Stimulated activated naive CD8-positive, alpha-beta T cell treated with anti-CD3 and anti-CD28 coated beads, Interleukin-15, Interleukin-2, amounts not matched to agents 100 U/mL and 50 U/mL, for 24 hours (primary cell): ENCODE results near the gene DCAF7.

Experiments used
- ATAC-seq: fragments of 150-1000 bp; cut with Tn5 transposase; one replicate; pipeline ENCODE4 v1.10.0; 2021
- DNase-seq: peaks from one replicate; pipeline ENCODE4 v3.0.0; 2021

Gene DCAF7

GRCh38 chr17:63544467-63545301 is 5.6 kb upstream of the DCAF7 start:
- DNase-seq (no peak), ATAC-seq (no peak)

DNA sequence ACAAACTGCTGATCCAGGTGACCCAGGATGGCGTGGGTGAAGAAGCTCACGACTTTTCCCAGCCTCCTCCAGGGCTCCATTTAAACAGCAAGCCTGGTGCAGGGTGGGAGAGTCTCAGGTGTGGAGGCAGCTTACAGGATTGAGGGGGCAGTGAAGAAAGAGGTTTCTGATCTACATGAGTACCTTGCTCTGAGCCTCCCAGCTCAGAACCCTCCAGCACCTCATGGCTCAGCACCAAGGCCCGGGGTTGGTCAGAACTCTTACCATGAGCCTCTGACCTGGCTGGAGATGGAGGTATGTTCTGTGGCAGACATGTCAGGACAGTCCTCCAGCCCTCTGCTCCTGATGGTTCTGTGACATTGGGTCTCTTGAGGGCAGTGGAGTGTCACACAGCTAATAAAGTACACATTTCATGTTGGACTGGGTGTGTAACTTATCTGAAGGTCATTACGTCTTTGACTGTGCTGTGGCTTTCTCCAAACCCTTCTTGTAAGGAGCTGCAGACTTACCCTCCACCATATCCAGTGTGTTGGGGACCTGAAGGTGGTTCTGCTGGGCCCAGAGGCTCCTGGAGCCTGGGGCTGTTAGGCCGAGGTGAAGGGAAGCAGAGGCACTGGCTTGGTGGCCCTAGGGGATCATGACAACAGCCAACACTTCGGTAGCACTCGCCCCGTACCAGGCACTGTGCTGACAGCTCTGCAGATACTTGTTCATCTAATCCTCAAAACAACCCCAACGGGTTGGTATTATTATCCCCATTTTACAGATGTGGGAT is 3.8 kb upstream of the DCAF7 start:
- DNase-seq: no peak
- ATAC-seq: no peak

DNA sequence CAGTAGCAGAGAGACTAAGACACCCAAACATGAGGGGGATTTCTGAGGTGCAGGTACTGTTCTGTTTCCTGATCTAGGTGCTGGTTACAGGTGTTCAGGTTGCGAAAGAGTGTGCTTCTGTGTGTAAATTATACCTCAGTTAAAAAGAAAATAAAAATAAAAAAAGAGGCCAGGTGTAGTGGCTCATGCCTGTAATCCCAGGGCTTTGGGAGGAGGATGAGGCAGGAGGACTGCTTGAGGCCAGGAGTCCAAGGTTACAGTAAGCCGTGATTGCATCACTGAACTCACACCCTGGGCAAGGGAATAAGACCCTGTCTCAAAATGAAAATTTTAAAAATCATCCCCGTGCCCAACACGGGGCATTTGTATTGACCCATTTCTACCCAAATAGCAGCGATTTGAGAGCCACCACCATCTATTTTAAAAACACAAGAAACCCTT is 3.2 kb upstream of the DCAF7 start:
- no peak for ATAC-seq
- DNase-seq: no peak

GRCh38 chr17:63549289-63549945 is 860 bp upstream of the DCAF7 start:
- no peak for DNase-seq
- ATAC-seq: peak; percentile 37

GRCh38 chr17:63550817-63551639 is 751 bp downstream of the DCAF7 start:
- DNase-seq: peak; percentile 45
- no peak for ATAC-seq

GRCh38 chr17:63552211-63552610 is 1.9 kb downstream of the DCAF7 start:
- ATAC-seq: no peak
- DNase-seq: no peak

GRCh38 chr17:63555500-63556156 is 5.4 kb downstream of the DCAF7 start:
- DNase-seq (no peak), ATAC-seq (no peak)

DNA sequence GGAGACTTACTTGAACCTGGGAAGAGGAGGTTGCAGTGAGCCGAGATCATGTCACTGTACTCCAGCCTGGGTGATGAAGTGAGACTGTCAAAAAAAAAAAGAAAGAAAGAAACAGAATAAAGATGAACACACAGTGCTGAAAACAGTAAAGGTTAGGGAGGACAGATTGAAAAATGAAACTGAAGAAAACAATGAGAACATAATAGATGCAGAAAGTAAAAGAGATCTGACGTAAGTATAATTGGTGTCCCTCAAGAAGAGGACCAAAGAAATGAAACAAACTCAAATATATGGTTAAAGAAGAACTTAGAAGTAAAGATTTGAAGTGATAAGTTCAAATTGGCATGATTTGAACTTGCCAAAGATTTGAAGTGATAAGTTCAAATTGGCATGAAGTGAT is 7.1 kb downstream of the DCAF7 start:
- no peak for ATAC-seq
- no peak for DNase-seq

GRCh38 chr17:63558441-63558840 is 8.2 kb downstream of the DCAF7 start:
- ATAC-seq: no peak

DNA sequence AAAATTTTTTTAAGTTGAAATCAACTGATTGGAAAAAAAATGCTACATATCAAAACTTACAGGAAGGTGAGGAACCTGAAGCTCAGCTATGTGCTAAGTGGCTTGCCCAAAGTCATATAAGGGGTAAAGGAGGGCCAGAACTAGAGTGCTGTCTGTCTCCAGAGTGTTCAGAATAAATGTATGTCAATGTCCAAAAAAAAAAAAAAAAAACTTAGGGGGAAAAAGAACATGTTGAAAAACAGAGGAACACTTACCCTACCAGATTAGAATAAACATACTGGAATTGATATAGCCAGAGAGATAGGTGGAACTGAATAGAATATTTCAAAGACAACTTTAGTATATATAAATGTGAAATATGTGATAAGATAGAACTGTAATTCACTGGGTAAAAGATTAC is 11.5 kb downstream of the DCAF7 start:
- no peak for ATAC-seq
- no peak for DNase-seq

More at GRCh38 chr17:63558441-63558840, 8.2 kb downstream of the DCAF7 start:
- DNase-seq: no peak

GRCh38 chr17:63563339-63563738 is 13.1 kb downstream of the DCAF7 start:
- DNase-seq (no peak), ATAC-seq (no peak)

DNA sequence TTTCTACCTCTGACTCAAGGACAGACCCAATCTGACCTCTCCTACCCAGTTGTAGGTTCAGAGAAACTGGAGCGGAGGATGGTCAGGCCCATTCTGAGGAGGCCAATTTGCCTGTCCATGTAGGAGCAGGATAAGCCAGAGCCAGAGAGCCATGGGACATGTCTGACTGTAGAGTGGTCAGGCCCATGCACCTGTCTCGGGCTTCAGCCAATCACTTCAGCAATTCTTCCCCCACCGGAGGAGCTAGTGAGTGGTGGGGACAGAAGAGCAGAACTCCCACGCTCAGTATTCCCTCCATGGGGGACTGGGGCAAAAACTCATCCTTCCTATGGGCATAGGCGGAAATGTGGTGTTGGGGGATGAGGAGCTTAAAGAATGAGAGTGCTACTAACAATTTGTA is 14.3 kb downstream of the DCAF7 start:
- DNase-seq (no peak), ATAC-seq (no peak)

DNA sequence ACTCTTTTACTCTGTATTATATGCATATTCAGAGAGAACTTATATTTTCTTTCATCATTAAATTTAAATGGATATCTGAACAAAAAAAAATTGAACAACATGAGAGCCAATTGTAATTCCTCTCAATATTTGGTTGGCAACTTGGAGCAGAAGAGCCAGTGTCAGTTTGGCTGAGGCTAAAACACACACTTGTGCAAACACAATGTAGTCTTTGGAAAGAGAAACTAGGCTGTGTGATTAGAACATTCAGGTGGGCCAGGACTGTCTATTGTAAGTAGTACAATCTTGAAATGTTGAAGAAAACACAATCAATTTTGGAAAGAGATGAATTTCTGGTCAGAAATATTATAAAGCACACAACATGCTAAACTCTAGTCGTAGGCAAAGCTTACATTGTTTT is 17.0 kb downstream of the DCAF7 start:
- DNase-seq (no peak), ATAC-seq (no peak)

GRCh38 chr17:63568563-63568962 is 18.3 kb downstream of the DCAF7 start:
- DNase-seq (no peak), ATAC-seq (no peak)

GRCh38 chr17:63571632-63572310 is 21.5 kb downstream of the DCAF7 start:
- DNase-seq (no peak), ATAC-seq (peak; percentile 76)

DNA sequence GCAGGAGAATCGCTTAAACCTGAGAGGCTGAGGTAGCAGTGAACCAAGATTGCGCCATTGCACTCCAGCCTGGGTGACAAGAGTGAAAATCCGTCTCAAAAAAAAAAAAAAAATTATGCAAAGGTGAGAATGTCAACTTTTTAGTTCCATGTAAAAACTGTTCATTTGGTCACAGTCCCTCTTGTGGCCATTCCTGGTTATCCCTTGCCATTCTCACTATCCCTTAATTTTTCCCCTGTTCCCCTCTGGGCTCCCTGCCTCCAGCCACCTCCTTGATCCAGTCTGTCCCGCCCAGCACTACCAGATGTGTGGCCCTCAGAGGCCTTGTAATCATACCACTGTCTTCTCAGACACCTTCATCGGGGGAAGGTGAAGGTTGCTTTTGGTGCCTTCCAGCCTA is 23.4 kb downstream of the DCAF7 start:
- ATAC-seq (no peak), DNase-seq (no peak)

- ATAC-seq (no peak), DNase-seq (no peak)
Measured at GRCh38 chr17:63578027-63578768, 27.9 kb downstream of the DCAF7 start.

GRCh38 chr17:63578769-63579111 is 28.5 kb downstream of the DCAF7 start:
- ATAC-seq: no peak
- DNase-seq: no peak

DNA sequence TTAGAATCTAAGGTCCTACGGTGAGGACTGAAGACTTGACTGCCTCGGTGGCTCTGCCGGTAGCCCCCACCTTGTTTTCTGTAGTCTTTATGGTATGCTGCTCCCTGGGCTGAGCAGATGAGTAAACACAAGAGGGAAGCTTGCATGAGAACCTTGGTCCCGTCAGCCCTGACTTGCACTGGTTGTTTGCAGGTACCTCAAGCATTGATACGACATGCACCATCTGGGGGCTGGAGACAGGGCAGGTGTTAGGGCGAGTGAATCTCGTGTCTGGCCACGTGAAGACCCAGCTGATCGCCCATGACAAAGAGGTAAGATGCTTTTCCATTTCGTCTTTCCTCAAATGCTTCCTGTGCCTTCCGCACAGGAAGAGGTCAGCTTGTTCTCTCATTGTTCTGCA is 29.4 kb downstream of the DCAF7 start:
- DNase-seq (no peak), ATAC-seq (no peak)

- DNase-seq (no peak), ATAC-seq (no peak)
Measured at GRCh38 chr17:63587770-63588169, 37.5 kb downstream of the DCAF7 start.
